Measurements from ENCODE around the gene FOXO4. TPM values are rescaled to one million over a fixed set of nuclear protein-coding genes. Genes with fewer than 3 reads are reported as not detected.
A peak's percentile ranks its signal among the peaks of the same experiment; 100 is the strongest.

Gene FOXO4
- total RNA-seq, 1 donor from 2014 or later, result 12.0 TPM

DNA sequence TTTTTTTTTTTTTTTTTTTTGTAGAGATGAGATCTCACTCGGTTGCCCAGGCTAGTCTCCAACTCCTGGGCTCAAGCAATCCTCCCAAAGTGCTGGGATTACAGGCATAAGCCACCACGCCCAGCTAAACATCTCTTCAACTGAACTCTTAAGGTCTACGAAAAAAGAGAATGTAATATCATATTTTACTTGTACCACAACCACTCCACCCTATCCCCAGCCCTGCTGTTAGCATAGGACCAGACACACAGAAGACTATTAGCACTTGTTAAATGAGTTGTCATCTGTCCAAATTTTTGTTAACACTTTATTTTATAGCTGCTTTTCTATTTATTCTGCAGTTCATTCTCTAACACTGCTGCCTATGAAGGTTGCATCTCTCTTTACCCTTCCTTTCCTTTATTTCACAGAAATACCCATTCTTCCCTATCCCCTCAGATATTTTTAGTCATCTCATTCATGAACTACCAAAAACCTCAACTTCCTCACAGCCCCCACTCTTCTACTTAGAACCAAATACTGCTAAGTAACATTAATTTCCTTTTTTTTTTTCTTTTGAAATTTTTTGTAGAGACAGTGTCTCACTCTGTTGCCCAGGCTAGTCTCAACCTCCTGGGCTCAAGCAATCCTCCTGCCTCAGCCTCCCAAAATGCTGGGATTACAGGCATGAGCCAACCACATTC, 37.7 kb upstream of the FOXO4 start:
- DNase-seq (ENCODE audit: low read depth, low spot score), result no peak
- Mint-ChIP-seq H3K27me3 (ENCODE audit: low read depth) (no peaks in the 10 kb centered on the region), H3K9me3 (no peaks in the 10 kb centered on the region), H3K36me3 (ENCODE audit: low read depth) (peaks cover 14% of the 10 kb centered on the region), H3K4me3 (no peak overlapping the region), H3K4me1 (no peaks in the 10 kb centered on the region), H3K27ac (ENCODE audit: unreplicated experiment) (no peak overlapping the region)
- no peak for TF ChIP-seq CTCF (conservative IDR thresholded peaks at IDR 0.05)

GRCh38 chrX:71060127-71060526, 35.5 kb upstream of the FOXO4 start:
- H3K4me1 Mint-ChIP-seq, result no peaks in the 10 kb centered on the region
- H3K27me3 Mint-ChIP-seq (ENCODE audit: low read depth), result no peaks in the 10 kb centered on the region
- DNase-seq (ENCODE audit: low read depth, low spot score), result no peak
- TF ChIP-seq CTCF (conservative IDR thresholded peaks at IDR 0.05), result no peak
- no peak overlapping the region for H3K4me3 Mint-ChIP-seq
- H3K27ac Mint-ChIP-seq (ENCODE audit: unreplicated experiment), result no peak overlapping the region
- H3K36me3 Mint-ChIP-seq (ENCODE audit: low read depth), result peaks cover 11% of the 10 kb centered on the region
- no peaks in the 10 kb centered on the region for H3K9me3 Mint-ChIP-seq

- Mint-ChIP-seq H3K9me3 (no peaks in the 10 kb centered on the region), H3K27ac (ENCODE audit: unreplicated experiment) (no peak overlapping the region)
- no peak for DNase-seq (ENCODE audit: low read depth, low spot score)
Measured at GRCh38 chrX:71067089-71067488, 28.6 kb upstream of the FOXO4 start.

DNA sequence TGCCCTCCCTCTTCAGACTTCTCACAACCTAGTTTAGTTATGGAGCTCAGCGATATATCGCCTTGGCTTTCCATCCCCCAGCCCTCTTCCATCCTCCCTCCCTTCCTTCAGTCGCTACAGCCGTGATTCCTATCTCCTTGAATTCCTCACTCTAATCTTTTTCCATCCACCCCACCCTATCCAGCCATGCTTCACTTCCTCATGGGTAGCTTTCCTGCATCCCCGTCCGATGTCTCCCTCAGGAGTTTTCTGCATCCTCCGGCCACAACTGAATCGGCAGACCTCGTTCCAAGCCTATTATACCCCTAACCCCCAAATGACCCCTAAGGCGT, 28.0 kb upstream of the FOXO4 start:
- Mint-ChIP-seq H3K27me3 (ENCODE audit: low read depth) (peaks cover 8% of the 10 kb centered on the region), H3K27ac (ENCODE audit: unreplicated experiment) (peak overlapping the region; percentile 88), H3K4me3 (peak overlapping the region; percentile 95), H3K9me3 (no peaks in the 10 kb centered on the region), H3K36me3 (ENCODE audit: low read depth) (peaks cover under 1% of the 10 kb centered on the region), H3K4me1 (peaks cover 12% of the 10 kb centered on the region)
- no peak for DNase-seq (ENCODE audit: low read depth, low spot score)
- no peak for TF ChIP-seq CTCF (conservative IDR thresholded peaks at IDR 0.05)

More at GRCh38 chrX:71067089-71067488, 28.6 kb upstream of the FOXO4 start:
- peaks cover 2% of the 10 kb centered on the region for H3K36me3 Mint-ChIP-seq (ENCODE audit: low read depth)
- peaks cover 12% of the 10 kb centered on the region for H3K4me1 Mint-ChIP-seq
- no peak for TF ChIP-seq CTCF (conservative IDR thresholded peaks at IDR 0.05)
- peaks cover 2% of the 10 kb centered on the region for H3K27me3 Mint-ChIP-seq (ENCODE audit: low read depth)
- H3K4me3 Mint-ChIP-seq, result peak overlapping the region; percentile 95

DNA sequence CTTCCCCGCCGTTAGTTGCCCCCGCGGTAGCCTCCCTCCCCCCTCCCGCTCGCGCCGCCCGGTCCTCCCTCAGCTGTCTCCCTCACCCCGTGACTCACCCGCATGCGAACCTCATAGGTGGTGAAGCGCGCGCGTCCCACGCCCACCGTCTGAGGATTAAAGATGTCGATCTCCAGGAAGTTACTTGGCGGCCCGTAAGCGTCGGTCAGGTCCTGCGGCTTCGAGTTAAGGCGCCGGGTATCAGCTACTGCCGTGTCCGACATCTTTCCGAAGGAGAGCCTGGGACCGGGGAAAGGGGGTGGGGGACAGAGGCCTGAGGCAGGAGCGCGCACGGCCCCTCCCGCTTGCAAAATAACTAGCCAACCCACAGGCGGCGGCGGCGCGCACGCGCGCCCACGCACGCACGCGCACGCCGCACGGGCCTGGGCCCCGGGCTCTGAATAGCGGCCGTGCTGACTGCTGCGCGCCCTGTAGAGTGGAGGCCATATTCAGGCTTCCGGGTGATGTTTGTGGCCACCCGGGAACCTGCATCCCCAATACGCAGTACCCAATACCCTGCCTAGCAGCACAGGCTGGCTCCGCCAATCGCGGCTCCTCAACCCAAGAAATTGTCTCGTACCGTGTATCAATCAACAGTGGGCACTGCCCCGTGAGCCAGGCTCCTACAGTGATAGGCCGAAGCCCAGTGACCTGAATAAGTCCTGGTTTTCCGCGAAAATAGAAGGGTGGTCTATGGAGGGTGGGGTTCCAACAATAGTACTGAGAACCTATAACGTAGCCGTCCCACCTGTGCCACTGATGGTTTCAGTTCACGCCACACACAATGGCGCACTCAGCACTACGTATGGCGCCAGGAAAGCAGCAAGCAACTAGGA, 27.4 kb upstream of the FOXO4 start, which contains the start of gene SNX12:
SNX12 (minus strand) TSS at position 291 of the 875 bp plus-strand sequence; CDS start at position 263, 28 bp downstream.
- H3K27me3 Mint-ChIP-seq (ENCODE audit: low read depth), result peaks cover 13% of the 10 kb centered on the region
- peak within 1 kb of the TSS; percentile 90 for H3K27ac Mint-ChIP-seq (ENCODE audit: unreplicated experiment)
- TF ChIP-seq CTCF (conservative IDR thresholded peaks at IDR 0.05), result no peak
- DNase-seq (ENCODE audit: low read depth, low spot score), result peak; percentile 69
- no peaks in the 10 kb centered on the region for H3K36me3 Mint-ChIP-seq (ENCODE audit: low read depth)
- no peaks in the 10 kb centered on the region for H3K9me3 Mint-ChIP-seq
- peaks cover 12% of the 10 kb centered on the region for H3K4me1 Mint-ChIP-seq
- peak within 1 kb of the TSS; percentile 95 for H3K4me3 Mint-ChIP-seq

Measured in neural crest cell (in vitro differentiated cells).